ENCODE results near the gene FN1. TPM values are rescaled to one million over a fixed set of nuclear protein-coding genes. Genes with fewer than 3 reads are reported as not detected.

Gene FN1
- total RNA-seq, 4 donors from 2014 or later, result 24.8 to 341 (median 58.6) TPM

DNA sequence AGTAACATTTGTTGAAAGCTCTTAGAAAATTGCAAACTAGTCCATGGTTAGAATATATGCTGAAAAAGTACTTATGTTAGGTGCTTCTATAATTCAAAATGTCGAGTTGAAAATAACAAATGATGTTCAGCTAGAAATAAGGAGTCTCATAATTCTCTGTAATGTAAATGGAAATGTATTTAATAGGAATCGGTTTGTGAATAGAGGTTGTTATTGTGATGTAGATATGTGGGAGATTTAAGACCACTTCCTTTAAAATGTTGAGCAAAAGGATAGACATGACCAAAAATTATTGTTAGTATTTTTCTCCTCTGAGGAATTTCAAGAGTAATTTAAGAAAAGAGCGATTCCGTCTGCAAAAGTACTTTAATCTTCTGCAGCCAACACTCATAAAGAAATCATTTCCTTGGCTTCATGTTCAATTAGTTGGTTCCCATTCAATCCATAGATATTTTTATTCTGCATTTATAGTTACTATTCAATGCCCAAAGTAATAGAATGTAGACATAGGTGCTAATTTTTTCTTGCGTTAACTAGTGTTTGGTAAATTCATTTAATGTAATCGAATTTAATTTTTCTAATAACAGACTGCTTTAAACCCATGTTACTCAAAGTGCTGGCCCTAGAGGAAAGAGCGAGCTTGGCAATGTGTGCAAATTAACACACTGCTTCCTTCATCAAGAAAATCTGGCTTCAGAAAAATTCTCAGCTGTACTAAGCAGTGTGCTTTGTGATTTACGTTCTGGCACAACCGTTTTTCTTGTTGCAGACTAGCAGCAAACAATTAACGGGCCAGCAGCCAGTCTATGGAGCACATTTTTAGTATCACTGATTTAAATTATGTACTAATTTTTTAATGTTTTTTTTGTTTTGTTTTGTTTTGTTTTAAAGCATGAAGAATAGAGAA is 32.2 kb downstream of the FN1 start:
- H3K4me1 ChIP-seq, result no peaks in the 10 kb centered on the region
- DNase-seq (no peak), ATAC-seq (no peak)
- no peaks in the 10 kb centered on the region for H3K9me3 ChIP-seq
- H3K36me3 ChIP-seq, result no peaks in the 10 kb centered on the region
- in situ Hi-C loops (cut with MboI; ENCODE audit: low sequenced_read_pairs in 4 of 4), result no loop called here
- intact Hi-C loops (cut with DNase I; ENCODE audit: low total_unique reads), result no loop called here
- no peak for TF ChIP-seq POLR2A (IDR thresholded peaks at IDR 0.05)
- TF ChIP-seq, protein P1, sequence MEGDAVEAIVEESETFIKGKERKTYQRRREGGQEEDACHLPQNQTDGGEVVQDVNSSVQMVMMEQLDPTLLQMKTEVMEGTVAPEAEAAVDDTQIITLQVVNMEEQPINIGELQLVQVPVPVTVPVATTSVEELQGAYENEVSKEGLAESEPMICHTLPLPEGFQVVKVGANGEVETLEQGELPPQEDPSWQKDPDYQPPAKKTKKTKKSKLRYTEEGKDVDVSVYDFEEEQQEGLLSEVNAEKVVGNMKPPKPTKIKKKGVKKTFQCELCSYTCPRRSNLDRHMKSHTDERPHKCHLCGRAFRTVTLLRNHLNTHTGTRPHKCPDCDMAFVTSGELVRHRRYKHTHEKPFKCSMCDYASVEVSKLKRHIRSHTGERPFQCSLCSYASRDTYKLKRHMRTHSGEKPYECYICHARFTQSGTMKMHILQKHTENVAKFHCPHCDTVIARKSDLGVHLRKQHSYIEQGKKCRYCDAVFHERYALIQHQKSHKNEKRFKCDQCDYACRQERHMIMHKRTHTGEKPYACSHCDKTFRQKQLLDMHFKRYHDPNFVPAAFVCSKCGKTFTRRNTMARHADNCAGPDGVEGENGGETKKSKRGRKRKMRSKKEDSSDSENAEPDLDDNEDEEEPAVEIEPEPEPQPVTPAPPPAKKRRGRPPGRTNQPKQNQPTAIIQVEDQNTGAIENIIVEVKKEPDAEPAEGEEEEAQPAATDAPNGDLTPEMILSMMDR (IDR thresholded peaks at IDR 0.05 in 4 of 5, conservative IDR thresholded peaks at IDR 0.05 in 1 of 5), result no peak
- no peaks in the 10 kb centered on the region for H3K27me3 ChIP-seq
- H3K4me3 ChIP-seq, result no peak overlapping the region
- H3K27ac ChIP-seq, result no peak overlapping the region

DNA sequence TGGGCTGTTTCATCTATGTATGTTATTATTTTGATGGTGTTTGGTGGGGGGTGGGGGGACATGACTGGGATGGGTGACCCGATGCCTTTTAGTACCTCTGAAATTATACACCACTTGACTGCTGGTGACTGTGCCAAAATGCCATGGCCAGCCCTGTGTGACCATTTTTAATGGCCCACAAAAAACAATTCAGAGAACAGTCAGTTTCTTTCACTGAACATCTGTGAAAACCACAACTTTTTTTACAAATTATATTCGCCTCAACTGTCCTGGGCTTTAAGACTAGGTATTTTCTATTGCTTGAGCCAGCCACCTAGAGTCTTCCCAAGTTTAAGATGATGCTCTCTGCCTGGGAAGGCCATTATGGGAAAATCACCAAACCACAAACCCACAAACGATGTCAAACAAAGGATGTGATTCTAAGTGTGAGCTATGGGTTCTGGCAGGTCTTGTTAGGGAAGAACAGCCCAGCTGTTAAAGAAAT is 33.9 kb downstream of the FN1 start:
- TF ChIP-seq POLR2A (IDR thresholded peaks at IDR 0.05), result no peak
- TF ChIP-seq, protein P1 (IDR thresholded peaks at IDR 0.05 in 4 of 5, conservative IDR thresholded peaks at IDR 0.05 in 1 of 5), result no peak
- ATAC-seq (peak; percentile 33 to 54), DNase-seq (no peak)
- Histone ChIP-seq H3K27ac (peak overlapping the region in 1 of 4 donors; percentile 29), H3K27me3 (no peaks in the 10 kb centered on the region), H3K36me3 (no peaks in the 10 kb centered on the region), H3K4me3 (no peak overlapping the region), H3K9me3 (no peaks in the 10 kb centered on the region), H3K4me1 (no peaks in the 10 kb centered on the region)
- intact Hi-C loops (cut with DNase I; ENCODE audit: low total_unique reads), result no loop called here
- in situ Hi-C loops (cut with MboI; ENCODE audit: low sequenced_read_pairs in 4 of 4), result no loop called here

DNA sequence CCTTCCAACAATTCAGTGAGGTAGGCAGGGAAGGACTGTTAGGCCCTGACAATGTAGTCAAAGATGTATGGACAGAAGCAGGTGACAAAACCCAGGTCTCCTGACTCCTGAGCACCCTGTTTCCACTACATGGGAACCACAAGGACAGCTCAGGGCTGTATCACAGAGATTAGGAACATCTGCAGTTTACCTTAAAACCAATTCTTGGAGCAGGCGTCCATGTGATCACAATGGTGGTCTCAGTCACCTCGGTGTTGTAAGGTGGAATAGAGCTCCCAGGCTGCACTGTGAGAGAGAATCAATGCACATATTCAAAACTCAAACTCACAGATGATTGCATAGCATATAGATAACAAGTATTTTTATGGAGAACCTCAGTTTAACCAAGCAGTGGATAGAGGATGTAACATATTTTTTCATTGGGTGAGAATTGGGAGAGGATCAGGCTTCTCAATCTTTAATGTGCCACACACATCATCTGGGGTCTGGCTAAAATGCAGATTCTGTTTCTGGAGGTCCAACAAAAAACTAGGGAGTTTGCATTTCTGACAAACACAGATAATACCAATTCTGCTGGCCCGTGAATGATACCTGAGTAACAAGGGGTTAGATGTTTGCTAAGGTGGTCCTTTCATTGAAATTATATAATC is 36.7 kb downstream of the FN1 start:
- intact Hi-C loops (cut with DNase I; ENCODE audit: low total_unique reads), result loop anchor here (5.0 kb wide), 1 partner anchor 38 kb away; the partner anchor contains the start of gene FN1
- in situ Hi-C loops (cut with MboI; ENCODE audit: low sequenced_read_pairs in 4 of 4), result no loop called here
- Histone ChIP-seq H3K36me3 (no peaks in the 10 kb centered on the region), H3K9me3 (no peaks in the 10 kb centered on the region), H3K4me3 (no peak overlapping the region), H3K4me1 (no peaks in the 10 kb centered on the region), H3K27me3 (no peaks in the 10 kb centered on the region), H3K27ac (no peak overlapping the region)
- ATAC-seq (no peak), DNase-seq (no peak)
- TF ChIP-seq POLR2A (IDR thresholded peaks at IDR 0.05), result no peak
- TF ChIP-seq, protein P1 (IDR thresholded peaks at IDR 0.05 in 4 of 5, conservative IDR thresholded peaks at IDR 0.05 in 1 of 5), result no peak

DNA sequence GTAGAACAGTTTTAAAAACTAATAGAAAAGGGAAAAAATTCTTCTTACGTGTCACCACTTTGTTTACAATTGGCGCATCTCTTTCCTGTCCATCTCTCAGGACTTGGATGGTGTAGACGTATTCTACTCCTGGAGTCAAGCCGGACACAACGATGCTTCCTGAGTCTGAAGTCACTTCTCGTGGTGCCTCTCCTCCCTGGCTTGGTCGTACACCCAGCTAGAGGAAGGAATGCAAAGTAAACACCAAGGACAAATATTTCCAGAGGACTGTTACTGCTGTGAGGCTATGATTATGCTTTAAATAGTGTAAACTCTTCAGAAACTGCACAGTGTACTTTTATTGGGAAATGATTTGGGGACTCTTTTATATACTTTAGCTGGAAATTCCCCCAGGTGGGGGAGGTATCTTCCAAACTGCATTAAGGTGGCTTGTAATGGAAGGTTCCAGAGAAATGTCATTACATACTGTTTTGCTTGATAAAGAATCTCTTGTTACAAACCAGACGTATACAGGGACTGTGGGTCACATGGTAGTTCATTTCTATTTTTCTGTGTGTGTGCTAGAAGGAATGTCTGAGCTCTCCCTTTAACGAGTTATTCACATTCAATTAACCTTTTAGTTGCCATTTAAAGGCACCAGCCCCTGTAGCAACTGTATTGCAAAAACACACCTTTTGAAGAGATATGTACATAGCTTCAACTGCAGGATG is 38.1 kb downstream of the FN1 start:
- Histone ChIP-seq H3K36me3 (no peaks in the 10 kb centered on the region), H3K27me3 (no peaks in the 10 kb centered on the region), H3K4me1 (no peaks in the 10 kb centered on the region), H3K27ac (no peak overlapping the region), H3K9me3 (no peaks in the 10 kb centered on the region), H3K4me3 (no peak overlapping the region)
- no peak for DNase-seq
- in situ Hi-C loops (cut with MboI; ENCODE audit: low sequenced_read_pairs in 4 of 4) (no loop called here), intact Hi-C loops (cut with DNase I; ENCODE audit: low total_unique reads) (loop anchor here (5.0 kb wide), 1 partner anchor 40 kb away; the partner anchor contains the start of gene FN1)
- ATAC-seq, result no peak
- TF ChIP-seq, protein P1 (IDR thresholded peaks at IDR 0.05 in 4 of 5, conservative IDR thresholded peaks at IDR 0.05 in 1 of 5), result no peak
- no peak for TF ChIP-seq POLR2A (IDR thresholded peaks at IDR 0.05)

Measured in gastrocnemius medialis (tissue), 4 donors.